ENCODE results near the gene FAM162A. TPM values are rescaled to one million over a fixed set of nuclear protein-coding genes. Genes with fewer than 3 reads are reported as not detected.

FAM162A gene
- total RNA-seq, 4 donors from 2014 or later, result 28.2 to 42.7 (median 32.6) TPM

GRCh38 chr3:122415762-122416654 lies 32.0 kb downstream of the FAM162A start, which contains the start of gene WDR5B:
TSS of gene WDR5B (minus strand) at chr3:122416062. CDS start at chr3:122415528, 534 bp downstream.
- peak within 1 kb of the TSS; percentile 73 to 86 (median 75) for H3K4me3 ChIP-seq
- H3K9me3 ChIP-seq, result no peaks in the 10 kb centered on the region
- H3K4me1 ChIP-seq, result peaks cover 27 to 40% (median 35%) of the 10 kb centered on the region in 4 donors
- intact Hi-C loops (cut with DNase I), result loop anchor here (2.0 kb wide), 1 partner anchor 31 kb away; the partner anchor contains the start of gene FAM162A
- no peaks in the 10 kb centered on the region for H3K27me3 ChIP-seq
- H3K36me3 ChIP-seq, result peaks cover 0 to 22% (median 11%) of the 10 kb centered on the region in 4 donors
- TF ChIP-seq EP300 (IDR thresholded peaks at IDR 0.05) (no peak), POLR2AphosphoS5 (IDR thresholded peaks at IDR 0.05) (peak; percentile 92 to 95), POLR2A (IDR thresholded peaks at IDR 0.05; ENCODE audit: low read depth) (peak; percentile 71)
- TF ChIP-seq, protein P1, sequence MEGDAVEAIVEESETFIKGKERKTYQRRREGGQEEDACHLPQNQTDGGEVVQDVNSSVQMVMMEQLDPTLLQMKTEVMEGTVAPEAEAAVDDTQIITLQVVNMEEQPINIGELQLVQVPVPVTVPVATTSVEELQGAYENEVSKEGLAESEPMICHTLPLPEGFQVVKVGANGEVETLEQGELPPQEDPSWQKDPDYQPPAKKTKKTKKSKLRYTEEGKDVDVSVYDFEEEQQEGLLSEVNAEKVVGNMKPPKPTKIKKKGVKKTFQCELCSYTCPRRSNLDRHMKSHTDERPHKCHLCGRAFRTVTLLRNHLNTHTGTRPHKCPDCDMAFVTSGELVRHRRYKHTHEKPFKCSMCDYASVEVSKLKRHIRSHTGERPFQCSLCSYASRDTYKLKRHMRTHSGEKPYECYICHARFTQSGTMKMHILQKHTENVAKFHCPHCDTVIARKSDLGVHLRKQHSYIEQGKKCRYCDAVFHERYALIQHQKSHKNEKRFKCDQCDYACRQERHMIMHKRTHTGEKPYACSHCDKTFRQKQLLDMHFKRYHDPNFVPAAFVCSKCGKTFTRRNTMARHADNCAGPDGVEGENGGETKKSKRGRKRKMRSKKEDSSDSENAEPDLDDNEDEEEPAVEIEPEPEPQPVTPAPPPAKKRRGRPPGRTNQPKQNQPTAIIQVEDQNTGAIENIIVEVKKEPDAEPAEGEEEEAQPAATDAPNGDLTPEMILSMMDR (IDR thresholded peaks at IDR 0.05), result peak in 1 of 3 experiments; percentile 14
- H3K27ac ChIP-seq (replicated peaks in 1 of 4), result peak within 1 kb of the TSS; percentile 86 to 89 (median 87)
- peak; percentile 100 for DNase-seq (ENCODE audit: extremely low spot score)
- WGBS, result 0% methylated on average over 23 of the region's 48 CpGs

DNA sequence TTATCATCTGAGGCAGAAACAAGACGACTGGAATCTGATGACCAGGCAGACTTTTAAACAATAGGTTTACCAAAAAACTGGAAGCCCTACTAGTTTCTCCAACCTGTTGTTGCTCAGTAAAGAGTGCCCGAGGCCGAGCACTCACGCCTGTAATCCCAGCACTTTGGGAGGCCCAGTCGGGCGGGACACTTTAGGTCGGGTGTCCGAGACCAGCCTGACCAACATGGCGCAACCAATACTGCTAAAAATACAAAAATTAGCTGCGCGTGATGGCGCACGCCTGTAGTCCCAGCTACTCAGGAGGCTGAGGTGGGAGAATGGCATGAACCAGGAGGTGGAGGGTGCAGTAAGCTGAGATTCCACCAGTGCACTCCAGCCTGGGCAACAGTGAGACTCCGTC lies 33.0 kb downstream of the FAM162A start:
- WGBS, result 47% methylated on average over 14 of the region's 14 CpGs
- Histone ChIP-seq H3K4me3 (peak overlapping the region; percentile 73 to 86 (median 75)), H3K27me3 (no peaks in the 10 kb centered on the region), H3K4me1 (peaks cover 27 to 39% (median 34%) of the 10 kb centered on the region in 4 donors), H3K36me3 (peaks cover 4 to 25% (median 8%) of the 10 kb centered on the region in 4 donors), H3K27ac (replicated peaks in 1 of 4) (peak overlapping the region in 3 of 4 donors; percentile 86 to 87 (median 87)), H3K9me3 (no peaks in the 10 kb centered on the region)
- TF ChIP-seq, protein P1 (IDR thresholded peaks at IDR 0.05), result no peak
- TF ChIP-seq EP300 (IDR thresholded peaks at IDR 0.05) (no peak), POLR2A (IDR thresholded peaks at IDR 0.05; ENCODE audit: low read depth) (no peak), POLR2AphosphoS5 (IDR thresholded peaks at IDR 0.05) (no peak)
- no peak for DNase-seq (ENCODE audit: extremely low spot score)
- intact Hi-C loops (cut with DNase I), result no loop called here

DNA sequence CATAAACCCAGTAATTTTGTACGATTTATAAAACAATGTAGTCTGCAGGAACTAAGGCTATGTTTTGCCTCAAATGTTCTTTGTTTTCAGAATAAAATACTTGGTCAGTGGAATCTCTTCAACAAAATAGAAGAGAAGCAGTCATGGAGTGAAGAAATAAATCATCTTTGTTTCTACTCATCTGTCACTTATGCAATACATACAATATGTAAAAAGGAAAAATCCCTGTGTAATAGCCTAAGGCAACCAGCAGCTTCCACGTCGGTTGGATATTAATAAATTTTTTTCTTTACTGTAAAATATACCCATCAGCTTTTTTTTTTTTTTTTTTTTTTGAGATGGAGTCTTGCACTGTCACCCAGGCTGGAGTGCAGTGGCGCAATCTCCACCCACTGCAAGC lies 37.1 kb downstream of the FAM162A start:
- Histone ChIP-seq H3K27ac (replicated peaks in 1 of 4) (no peak overlapping the region), H3K9me3 (no peaks in the 10 kb centered on the region), H3K36me3 (peaks cover 18 to 31% (median 22%) of the 10 kb centered on the region in 4 donors), H3K4me3 (no peak overlapping the region), H3K27me3 (no peaks in the 10 kb centered on the region), H3K4me1 (peaks cover 7 to 12% (median 9%) of the 10 kb centered on the region in 4 donors)
- 66% methylated on average over 4 of the region's 4 CpGs for WGBS
- no peak for TF ChIP-seq POLR2AphosphoS5 (IDR thresholded peaks at IDR 0.05)
- TF ChIP-seq POLR2A (IDR thresholded peaks at IDR 0.05; ENCODE audit: low read depth), result no peak
- no peak for TF ChIP-seq EP300 (IDR thresholded peaks at IDR 0.05)
- TF ChIP-seq, protein P1 (IDR thresholded peaks at IDR 0.05), result no peak
- intact Hi-C loops (cut with DNase I), result no loop called here
- DNase-seq (ENCODE audit: extremely low spot score), result no peak

DNA sequence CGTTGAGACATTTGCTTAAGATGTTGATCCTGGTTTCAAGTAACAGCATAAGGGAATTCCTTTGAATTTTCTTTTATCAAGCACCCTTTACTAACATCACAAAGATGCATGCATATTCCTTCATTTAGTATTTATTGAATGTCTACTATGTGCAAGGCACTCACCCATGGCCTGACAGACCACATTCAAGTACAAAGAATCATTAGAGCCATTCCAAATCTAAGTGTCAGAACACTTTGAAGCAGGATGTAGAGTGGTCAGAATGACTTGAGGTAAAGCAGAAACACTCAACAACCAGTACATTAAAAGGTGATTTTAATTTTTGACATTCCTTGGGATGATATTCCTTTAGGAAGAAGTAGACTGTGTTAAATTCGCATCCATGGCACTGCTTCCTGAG lies 37.9 kb downstream of the FAM162A start:
- H3K27ac ChIP-seq (replicated peaks in 1 of 4), result no peak overlapping the region
- H3K4me1 ChIP-seq, result peaks cover 6 to 9% (median 6%) of the 10 kb centered on the region in 4 donors
- H3K27me3 ChIP-seq, result no peaks in the 10 kb centered on the region
- WGBS, result 92% methylated on average over 2 of the region's 2 CpGs
- H3K4me3 ChIP-seq, result no peak overlapping the region
- no peak for DNase-seq (ENCODE audit: extremely low spot score)
- H3K9me3 ChIP-seq, result no peaks in the 10 kb centered on the region
- intact Hi-C loops (cut with DNase I), result no loop called here
- TF ChIP-seq, protein P1 (IDR thresholded peaks at IDR 0.05), result no peak
- no peak for TF ChIP-seq POLR2AphosphoS5 (IDR thresholded peaks at IDR 0.05)
- TF ChIP-seq POLR2A (IDR thresholded peaks at IDR 0.05; ENCODE audit: low read depth), result no peak
- TF ChIP-seq EP300 (IDR thresholded peaks at IDR 0.05), result no peak
- peaks cover 25 to 39% (median 30%) of the 10 kb centered on the region in 4 donors for H3K36me3 ChIP-seq
